B cell (primary cell): ENCODE data around the gene MTCL1.

Experiments
- EZH2 ChIP-seq: IDR thresholded peaks from 2 replicates; pipeline ENCODE4 v1.6.1; 2012; ENCODE audit warnings: borderline replicate concordance, low read depth, mild to moderate bottlenecking, moderate library complexity, low read length; ENCODE audit not compliant: insufficient read depth, poor library complexity, severe bottlenecking
- TF ChIP-seq, protein P1 (sequence below): fragments of 200-600 bp; IDR thresholded peaks from one replicate; pipeline ENCODE4 v1.8.0; 2022; ENCODE audit warnings: antibody characterized with exemption, mild to moderate bottlenecking

DNA sequence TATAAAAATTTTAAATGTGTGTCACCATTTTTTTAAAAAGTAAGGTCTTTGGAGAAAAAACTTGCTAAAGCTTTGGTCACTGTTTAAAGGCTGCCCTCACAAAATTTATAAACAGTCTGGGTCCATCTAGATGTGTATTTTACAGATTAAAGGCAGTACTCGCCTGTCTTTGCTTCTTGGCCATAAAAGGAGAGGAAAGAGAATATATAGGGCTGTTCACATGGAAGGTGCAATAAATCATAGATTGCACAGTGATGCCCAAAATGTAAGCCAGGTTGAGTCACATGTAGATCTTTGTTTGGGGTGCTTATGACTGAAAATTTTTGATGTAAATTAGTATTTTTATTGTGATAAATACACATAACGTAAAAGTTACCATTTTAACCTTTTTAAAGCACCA, 55.6 kb downstream of the MTCL1 start:
- TF ChIP-seq, protein P1, sequence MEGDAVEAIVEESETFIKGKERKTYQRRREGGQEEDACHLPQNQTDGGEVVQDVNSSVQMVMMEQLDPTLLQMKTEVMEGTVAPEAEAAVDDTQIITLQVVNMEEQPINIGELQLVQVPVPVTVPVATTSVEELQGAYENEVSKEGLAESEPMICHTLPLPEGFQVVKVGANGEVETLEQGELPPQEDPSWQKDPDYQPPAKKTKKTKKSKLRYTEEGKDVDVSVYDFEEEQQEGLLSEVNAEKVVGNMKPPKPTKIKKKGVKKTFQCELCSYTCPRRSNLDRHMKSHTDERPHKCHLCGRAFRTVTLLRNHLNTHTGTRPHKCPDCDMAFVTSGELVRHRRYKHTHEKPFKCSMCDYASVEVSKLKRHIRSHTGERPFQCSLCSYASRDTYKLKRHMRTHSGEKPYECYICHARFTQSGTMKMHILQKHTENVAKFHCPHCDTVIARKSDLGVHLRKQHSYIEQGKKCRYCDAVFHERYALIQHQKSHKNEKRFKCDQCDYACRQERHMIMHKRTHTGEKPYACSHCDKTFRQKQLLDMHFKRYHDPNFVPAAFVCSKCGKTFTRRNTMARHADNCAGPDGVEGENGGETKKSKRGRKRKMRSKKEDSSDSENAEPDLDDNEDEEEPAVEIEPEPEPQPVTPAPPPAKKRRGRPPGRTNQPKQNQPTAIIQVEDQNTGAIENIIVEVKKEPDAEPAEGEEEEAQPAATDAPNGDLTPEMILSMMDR = no peak
- TF ChIP-seq EZH2 = no peak
